B cell (primary cell): ENCODE data around the gene PTPRE. TPM values are rescaled to one million over a fixed set of nuclear protein-coding genes. Genes with fewer than 3 reads are reported as not detected.

Source experiments
- ATAC-seq: fragments of 200-7000 bp; cut with Tn5 transposase; one replicate; pipeline ENCODE4 v1.10.0; 2021; ENCODE audit warnings: low read depth, mild to moderate bottlenecking, moderate number of reproducible peaks, moderate library complexity
- CTCF ChIA-PET: fragments of 350-600 bp; sonication (Branson Sonifier 250); formaldehyde crosslinking; loops from one replicate; lab custom pipeline; 2021; ENCODE audit warnings: antibody characterized with exemption, inconsistent platforms; lab: Charles Lee
- POLR2A ChIA-PET: fragments of 350-600 bp; sonication (Branson Sonifier 250); formaldehyde crosslinking; loops from one replicate; lab custom pipeline; 2021; ENCODE audit warnings: antibody characterized with exemption; lab: Charles Lee
- DNase-seq: peaks from one replicate; pipeline ENCODE4 v3.0.0; 2013
- H2AFZ ChIP-seq: 2 replicates; pipeline ENCODE4 v1.6.1; 2012; ENCODE audit warnings: mild to moderate bottlenecking, low read depth, low read length; ENCODE audit not compliant: insufficient read depth, poor library complexity, severe bottlenecking
- H3K27ac ChIP-seq, 2 donors: 1 replicate in 1 of 2; 2 replicates in 1 of 2; pipeline ENCODE4 v1.5.1; 2012 to 2013; ENCODE audit warnings: low read length in 2 of 2, mild to moderate bottlenecking in 2 of 2, moderate library complexity in 1 of 2
- H3K27me3 ChIP-seq, 4 experiments: fragments of 200-600 bp in 1 of 4; sonication (generic) in 1 of 4; replicated peaks in 1 of 4; 1 replicate in 2 of 4; 2 replicates in 2 of 4; pipeline versions ENCODE4 v1.6.1 to v1.7.0; 2013 to 2016; ENCODE audit warnings: low read length in 3 of 4, mild to moderate bottlenecking in 2 of 4, mixed read lengths in 1 of 4, moderate library complexity in 1 of 4; ENCODE audit not compliant: insufficient read depth in 4 of 4, control insufficient read depth in 3 of 4; ENCODE audit errors: control extremely low read depth in 1 of 4
- H3K36me3 ChIP-seq, 2 experiments: replicated peaks in 1 of 2; 1 replicate in 1 of 2; 2 replicates in 1 of 2; pipeline versions ENCODE4 v1.6.1 to v1.7.1; 2013; ENCODE audit warnings: low read length in 1 of 2; ENCODE audit not compliant: insufficient read depth in 2 of 2, control insufficient read depth in 1 of 2; ENCODE audit errors: control extremely low read depth in 1 of 2, extremely low read depth in 1 of 2
- H3K4me1 ChIP-seq, 2 donors: fragments of 200-600 bp in 1 of 2; sonication (generic) in 1 of 2; 1 replicate in 1 of 2; 2 replicates in 1 of 2; pipeline versions ENCODE4 v1.5.1 to v1.6.1; 2013 to 2017; ENCODE audit warnings: low read length in 2 of 2; ENCODE audit not compliant: control insufficient read depth in 2 of 2, insufficient read depth in 2 of 2
- H3K4me2 ChIP-seq: replicated peaks from 2 replicates; pipeline ENCODE3; 2012; ENCODE audit warnings: mild to moderate bottlenecking, low read depth, low read length; ENCODE audit not compliant: poor library complexity, severe bottlenecking
- H3K4me3 ChIP-seq, 5 experiments: fragments of 200-600 bp in 1 of 5; sonication (generic) in 1 of 5; 1 replicate in 3 of 5; 2 replicates in 2 of 5; pipeline versions ENCODE4 v1.5.1 to v1.7.0; 2011 to 2016; ENCODE audit warnings: low read length in 4 of 5, mild to moderate bottlenecking in 4 of 5, low read depth in 2 of 5, control low read depth in 1 of 5, moderate library complexity in 1 of 5; ENCODE audit not compliant: insufficient read depth in 1 of 5; ENCODE audit errors: control extremely low read depth in 1 of 5, extremely low read depth in 1 of 5
- H3K79me2 ChIP-seq: fragments of 200-600 bp; sonication (generic); one replicate; pipeline ENCODE4 v1.6.0; 2016; ENCODE audit warnings: low read length; ENCODE audit not compliant: control insufficient read depth, insufficient read depth
- H3K9ac ChIP-seq: fragments of 200-600 bp; sonication (generic); 2 replicates; pipeline ENCODE4 v1.6.1; 2017; ENCODE audit warnings: mild to moderate bottlenecking, low read length, moderate library complexity
- H3K9me3 ChIP-seq, 3 donors: one replicate each; pipeline versions ENCODE4 v1.6.1 to v1.7.1; 2013; ENCODE audit warnings: low read length in 2 of 3; ENCODE audit not compliant: control insufficient read depth in 2 of 3, insufficient read depth in 1 of 3; ENCODE audit errors: control extremely low read depth in 1 of 3
- H4K20me1 ChIP-seq: 2 replicates; pipeline ENCODE4 v1.6.0; 2012; ENCODE audit warnings: mild to moderate bottlenecking, low read length; ENCODE audit not compliant: insufficient read depth, control insufficient read depth, poor library complexity, severe bottlenecking
- H3K27ac Mint-ChIP-seq: one replicate; pipeline ENCODE4 v1.8.0; 2021; ENCODE audit warnings: mixed read lengths
- H3K27me3 Mint-ChIP-seq: one replicate; pipeline ENCODE4 v1.8.0; 2021; ENCODE audit warnings: mixed read lengths
- H3K4me1 Mint-ChIP-seq: one replicate; pipeline ENCODE4 v1.8.0; 2021; ENCODE audit warnings: mixed read lengths
- H3K4me3 Mint-ChIP-seq: one replicate; pipeline ENCODE4 v1.8.0; 2021; ENCODE audit warnings: mixed read lengths
- H3K9me3 Mint-ChIP-seq: one replicate; pipeline ENCODE4 v1.8.0; 2022; ENCODE audit warnings: mixed read lengths; ENCODE audit not compliant: insufficient read depth
- CTCF ChIP-seq: fragments of 200-600 bp; IDR thresholded peaks from one replicate; pipeline ENCODE4 v1.8.0; 2022; ENCODE audit warnings: antibody characterized with exemption, mild to moderate bottlenecking
- EZH2 ChIP-seq: IDR thresholded peaks from 2 replicates; pipeline ENCODE4 v1.6.1; 2012; ENCODE audit warnings: borderline replicate concordance, low read depth, mild to moderate bottlenecking, moderate library complexity, low read length; ENCODE audit not compliant: insufficient read depth, poor library complexity, severe bottlenecking
- WGBS: methylation state at CpG from one replicate; pipeline ENCODE4 v1.1.5; 2013; ENCODE audit warnings: missing lambda C conversion rate; ENCODE audit not compliant: insufficient coverage; 5-methylcytosine and 5-hydroxymethylcytosine counted together
- intact Hi-C: fragments of 100-400 bp; cut with micrococcal nuclease; formaldehyde crosslinking; loops from one replicate; pipeline ENCODE4 v1.10.0; 2022
- polyA plus RNA-seq: library from polyadenylated mRNA; depleted of rRNA; stranded (reverse); fragments of >200 nt; gene quantifications from 2 replicates; pipeline ENCODE4 v1.2.3, GENCODE V29; 2012
- total RNA-seq, 2 donors: library from RNA; stranded (reverse); fragments of 120-200 nt in 1 of 2; gene quantifications; 1 replicate in 1 of 2; 2 replicates in 1 of 2; pipeline versions ENCODE4 v1.2.3 to v1.2.4, GENCODE V29; 2013 to 2022

PTPRE gene
- total and polyA plus RNA-seq, 2 donors (not counting 1 experiment from before 2014, with no cell fraction given): 6.6 to 32.7 TPM

- Histone ChIP-seq H3K27me3 (no peaks in the 10 kb centered on the region), H3K36me3 (peaks cover 0 to 9% of the 10 kb centered on the region in 2 experiments), H4K20me1 (no peaks in the 10 kb centered on the region), H3K4me2 (no peak overlapping the region), H3K79me2 (no peaks in the 10 kb centered on the region), H3K9ac (no peak overlapping the region), H3K4me1 (no peaks in the 10 kb centered on the region), H3K4me3 (no peak overlapping the region), H3K27ac (no peak overlapping the region), H3K9me3 (no peaks in the 10 kb centered on the region), H2AFZ (no peak overlapping the region)
- no peaks in the 10 kb centered on the region for H3K4me1 Mint-ChIP-seq
- no peak overlapping the region for H3K4me3 Mint-ChIP-seq
- H3K27ac Mint-ChIP-seq: no peak overlapping the region
- CTCF ChIA-PET: interaction anchor here (1.3 kb wide), 1 partner anchor 50 kb away, joined by 4 read pairs; no protein-coding TSS in a partner anchor
- WGBS: 94% methylated on average over 5 of the region's 8 CpGs
- TF ChIP-seq EZH2 (no peak), CTCF (no peak)
- DNase-seq (no peak), ATAC-seq (no peak)
- POLR2A ChIA-PET: no interaction called here
- no peaks in the 10 kb centered on the region for H3K27me3 Mint-ChIP-seq
- H3K9me3 Mint-ChIP-seq: no peaks in the 10 kb centered on the region
- intact Hi-C loops: no loop called here
These were observed 178.1 kb downstream of the PTPRE start for GRCh38 chr10:128084991-128085390.

- Mint-ChIP-seq H3K9me3 (no peaks in the 10 kb centered on the region), H3K27me3 (no peaks in the 10 kb centered on the region), H3K4me1 (no peaks in the 10 kb centered on the region), H3K4me3 (no peak overlapping the region), H3K27ac (no peak overlapping the region)
- Histone ChIP-seq H3K4me2 (no peak overlapping the region), H3K4me3 (no peak overlapping the region), H3K9me3 (no peaks in the 10 kb centered on the region), H3K9ac (no peak overlapping the region), H3K79me2 (no peaks in the 10 kb centered on the region), H2AFZ (no peak overlapping the region), H3K4me1 (no peaks in the 10 kb centered on the region), H4K20me1 (no peaks in the 10 kb centered on the region), H3K36me3 (peaks cover 0 to 4% of the 10 kb centered on the region in 2 experiments), H3K27ac (no peak overlapping the region), H3K27me3 (no peaks in the 10 kb centered on the region)
- ATAC-seq (no peak), DNase-seq (no peak)
- CTCF ChIA-PET: interaction anchor here (0.9 to 1.5 kb wide), 2 partner anchors 9 to 52 kb away, joined by 3 read pairs; no protein-coding TSS in a partner anchor
- TF ChIP-seq CTCF (no peak), EZH2 (no peak)
- 69% methylated on average over 10 of the region's 10 CpGs for WGBS
- intact Hi-C loops: no loop called here
- POLR2A ChIA-PET: no interaction called here
These were observed 179.3 kb downstream of the PTPRE start for GRCh38 chr10:128086003-128086863.
